GM19463 (cell line): ENCODE measurements around the gene MMP14.
A peak's percentile ranks its signal among the peaks of the same experiment; 100 is the strongest.

Experiments
- ATAC-seq: cut with Tn5 transposase; IDR thresholded peaks from one replicate; pipeline ENCODE4 v1.9.1; 2021; ENCODE audit warnings: mild to moderate bottlenecking, moderate library complexity; ENCODE audit not compliant: unreplicated experiment

Gene MMP14

GRCh38 chr14:22883173-22883976 is 47.0 kb downstream of the MMP14 start, which contains the start of gene REM2:
Gene REM2 (plus strand): TSS chr14:22883222. CDS start chr14:22883288, 66 bp downstream.
- no peak for ATAC-seq

GRCh38 chr14:22884076-22884737 is 47.8 kb downstream of the MMP14 start:
- no peak for ATAC-seq

GRCh38 chr14:22884738-22885523 is 48.5 kb downstream of the MMP14 start:
- no peak for ATAC-seq

GRCh38 chr14:22885975-22886374 is 49.6 kb downstream of the MMP14 start:
- no peak for ATAC-seq

- ATAC-seq = peak; percentile 53
Measured at GRCh38 chr14:22886500-22887259, 50.3 kb downstream of the MMP14 start.

- peak; percentile 40 for ATAC-seq
Measured at GRCh38 chr14:22887260-22887989, 51.0 kb downstream of the MMP14 start.

GRCh38 chr14:22887990-22888378 is 51.6 kb downstream of the MMP14 start:
- ATAC-seq = peak; percentile 45

- no peak for ATAC-seq
Measured at GRCh38 chr14:22888662-22889061, 52.3 kb downstream of the MMP14 start.

- ATAC-seq = no peak
Measured at GRCh38 chr14:22890416-22890815, 54.0 kb downstream of the MMP14 start.

GRCh38 chr14:22892488-22892887 is 56.1 kb downstream of the MMP14 start:
- ATAC-seq = no peak

- ATAC-seq = no peak
Measured at GRCh38 chr14:22893706-22894105, 57.3 kb downstream of the MMP14 start.

GRCh38 chr14:22895402-22895801 is 59.0 kb downstream of the MMP14 start:
- ATAC-seq = no peak

- no peak for ATAC-seq
Measured at GRCh38 chr14:22896356-22896755, 60.0 kb downstream of the MMP14 start.

GRCh38 chr14:22896760-22897159 is 60.4 kb downstream of the MMP14 start:
- ATAC-seq = no peak

- ATAC-seq = no peak
Measured at GRCh38 chr14:22897357-22897756, 61.0 kb downstream of the MMP14 start.
